WTC11 (cell line): ENCODE data around the gene ALOXE3.

ENCODE experiments used
- FOXJ3 ChIP-seq: sonication (generic); formaldehyde crosslinking; IDR thresholded peaks from 2 replicates; pipeline ENCODE4 v1.9.0; 2021; ENCODE audit warnings: missing genetic modification reagents, mild to moderate bottlenecking, borderline replicate concordance
- GABPB1 ChIP-seq: sonication (generic); formaldehyde crosslinking; IDR thresholded peaks from 2 replicates; pipeline ENCODE4 v1.8.1; 2023; ENCODE audit warnings: mild to moderate bottlenecking, missing genetic modification reagents
- JUN ChIP-seq: sonication (generic); formaldehyde crosslinking; IDR thresholded peaks from 2 replicates; pipeline ENCODE4 v1.8.0; 2023; ENCODE audit warnings: mild to moderate bottlenecking, missing genetic modification reagents
- NR3C1 ChIP-seq: sonication (generic); formaldehyde crosslinking; conservative IDR thresholded peaks from 2 replicates; pipeline ENCODE4 v1.8.1; 2023; ENCODE audit warnings: low read depth, mild to moderate bottlenecking, missing genetic modification reagents
- PRRX2 ChIP-seq: fragments of 250-450 bp; sonication (Bioruptor Pico); IDR thresholded peaks from 2 replicates; pipeline ENCODE4 v1.8.0; 2021; ENCODE audit warnings: mild to moderate bottlenecking
- SMAD3 ChIP-seq: sonication (generic); formaldehyde crosslinking; IDR thresholded peaks from 2 replicates; pipeline ENCODE4 v1.8.0; 2022; ENCODE audit warnings: missing genetic modification reagents, mild to moderate bottlenecking, borderline replicate concordance
- TP53 ChIP-seq: sonication (generic); formaldehyde crosslinking; IDR thresholded peaks from 2 replicates; pipeline ENCODE4 v1.8.1; 2023; ENCODE audit warnings: mild to moderate bottlenecking, missing genetic modification reagents
- ZNF416 ChIP-seq: fragments of 250-450 bp; sonication (Bioruptor Pico); IDR thresholded peaks from 2 replicates; pipeline ENCODE4 v1.9.0; 2021; ENCODE audit warnings: mild to moderate bottlenecking, inconsistent platforms
- TF ChIP-seq, protein P1 (sequence below): sonication (generic); formaldehyde crosslinking; IDR thresholded peaks from 2 replicates; pipeline ENCODE4 v1.8.1; 2022; ENCODE audit warnings: low read depth, mild to moderate bottlenecking, moderate library complexity, missing genetic modification reagents, borderline replicate concordance
- TF ChIP-seq, protein P2 (sequence below): fragments of 200-600 bp; IDR thresholded peaks from 2 replicates; pipeline ENCODE4 v1.8.0; 2022; ENCODE audit warnings: antibody characterized with exemption
- TF ChIP-seq, protein P3 (sequence below): sonication (generic); formaldehyde crosslinking; IDR thresholded peaks from 2 replicates; pipeline ENCODE4 v1.8.0; 2022; ENCODE audit warnings: mild to moderate bottlenecking, missing genetic modification reagents
- TF ChIP-seq, protein P4 (sequence below): sonication (generic); formaldehyde crosslinking; IDR thresholded peaks from 2 replicates; pipeline ENCODE4 v1.8.1; 2023; ENCODE audit warnings: mild to moderate bottlenecking, missing genetic modification reagents, moderate library complexity
- TF ChIP-seq, protein P5 (sequence below): fragments of 250-450 bp; sonication (Bioruptor Pico); conservative IDR thresholded peaks from 2 replicates; pipeline ENCODE4 v1.9.0; 2021; ENCODE audit warnings: mild to moderate bottlenecking
- TF ChIP-seq, protein P6 (sequence below): sonication (generic); formaldehyde crosslinking; IDR thresholded peaks from 2 replicates; pipeline ENCODE4 v1.8.1; 2023; ENCODE audit warnings: mild to moderate bottlenecking, moderate library complexity, missing genetic modification reagents

DNA sequence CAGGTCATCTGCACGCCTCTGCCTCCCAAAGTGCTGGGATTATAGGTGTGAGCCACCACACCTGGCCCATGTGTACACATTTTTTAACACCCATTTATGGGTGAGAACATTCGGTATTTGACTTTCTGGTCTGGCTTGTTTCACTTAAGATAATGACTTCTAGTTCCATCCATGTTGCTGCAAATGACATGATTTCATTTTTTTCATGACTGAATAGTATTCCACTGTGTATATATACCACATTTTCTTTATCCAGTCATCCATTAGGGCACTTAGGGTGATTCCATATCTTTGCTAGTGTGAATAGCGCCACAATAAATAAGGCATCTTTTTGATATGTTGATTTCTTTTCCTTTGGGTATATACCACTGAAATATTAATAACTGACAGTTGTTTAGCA lies 36.4 kb downstream of the ALOXE3 start:
- TF ChIP-seq, protein P1, sequence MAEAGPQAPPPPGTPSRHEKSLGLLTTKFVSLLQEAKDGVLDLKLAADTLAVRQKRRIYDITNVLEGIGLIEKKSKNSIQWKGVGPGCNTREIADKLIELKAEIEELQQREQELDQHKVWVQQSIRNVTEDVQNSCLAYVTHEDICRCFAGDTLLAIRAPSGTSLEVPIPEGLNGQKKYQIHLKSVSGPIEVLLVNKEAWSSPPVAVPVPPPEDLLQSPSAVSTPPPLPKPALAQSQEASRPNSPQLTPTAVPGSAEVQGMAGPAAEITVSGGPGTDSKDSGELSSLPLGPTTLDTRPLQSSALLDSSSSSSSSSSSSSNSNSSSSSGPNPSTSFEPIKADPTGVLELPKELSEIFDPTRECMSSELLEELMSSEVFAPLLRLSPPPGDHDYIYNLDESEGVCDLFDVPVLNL (CRISPR knock-in tag): no peak
- TF ChIP-seq, protein P2, sequence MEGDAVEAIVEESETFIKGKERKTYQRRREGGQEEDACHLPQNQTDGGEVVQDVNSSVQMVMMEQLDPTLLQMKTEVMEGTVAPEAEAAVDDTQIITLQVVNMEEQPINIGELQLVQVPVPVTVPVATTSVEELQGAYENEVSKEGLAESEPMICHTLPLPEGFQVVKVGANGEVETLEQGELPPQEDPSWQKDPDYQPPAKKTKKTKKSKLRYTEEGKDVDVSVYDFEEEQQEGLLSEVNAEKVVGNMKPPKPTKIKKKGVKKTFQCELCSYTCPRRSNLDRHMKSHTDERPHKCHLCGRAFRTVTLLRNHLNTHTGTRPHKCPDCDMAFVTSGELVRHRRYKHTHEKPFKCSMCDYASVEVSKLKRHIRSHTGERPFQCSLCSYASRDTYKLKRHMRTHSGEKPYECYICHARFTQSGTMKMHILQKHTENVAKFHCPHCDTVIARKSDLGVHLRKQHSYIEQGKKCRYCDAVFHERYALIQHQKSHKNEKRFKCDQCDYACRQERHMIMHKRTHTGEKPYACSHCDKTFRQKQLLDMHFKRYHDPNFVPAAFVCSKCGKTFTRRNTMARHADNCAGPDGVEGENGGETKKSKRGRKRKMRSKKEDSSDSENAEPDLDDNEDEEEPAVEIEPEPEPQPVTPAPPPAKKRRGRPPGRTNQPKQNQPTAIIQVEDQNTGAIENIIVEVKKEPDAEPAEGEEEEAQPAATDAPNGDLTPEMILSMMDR: no peak
- TF ChIP-seq JUN (CRISPR knock-in tag): no peak
- no peak for TF ChIP-seq NR3C1
- no peak for TF ChIP-seq TP53 (CRISPR knock-in tag)
- TF ChIP-seq, protein P3, sequence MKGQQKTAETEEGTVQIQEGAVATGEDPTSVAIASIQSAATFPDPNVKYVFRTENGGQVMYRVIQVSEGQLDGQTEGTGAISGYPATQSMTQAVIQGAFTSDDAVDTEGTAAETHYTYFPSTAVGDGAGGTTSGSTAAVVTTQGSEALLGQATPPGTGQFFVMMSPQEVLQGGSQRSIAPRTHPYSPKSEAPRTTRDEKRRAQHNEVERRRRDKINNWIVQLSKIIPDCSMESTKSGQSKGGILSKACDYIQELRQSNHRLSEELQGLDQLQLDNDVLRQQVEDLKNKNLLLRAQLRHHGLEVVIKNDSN (CRISPR knock-in tag): no peak
- no peak for TF ChIP-seq GABPB1 (CRISPR knock-in tag)
- TF ChIP-seq, protein P4, sequence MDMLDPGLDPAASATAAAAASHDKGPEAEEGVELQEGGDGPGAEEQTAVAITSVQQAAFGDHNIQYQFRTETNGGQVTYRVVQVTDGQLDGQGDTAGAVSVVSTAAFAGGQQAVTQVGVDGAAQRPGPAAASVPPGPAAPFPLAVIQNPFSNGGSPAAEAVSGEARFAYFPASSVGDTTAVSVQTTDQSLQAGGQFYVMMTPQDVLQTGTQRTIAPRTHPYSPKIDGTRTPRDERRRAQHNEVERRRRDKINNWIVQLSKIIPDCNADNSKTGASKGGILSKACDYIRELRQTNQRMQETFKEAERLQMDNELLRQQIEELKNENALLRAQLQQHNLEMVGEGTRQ (CRISPR knock-in tag): no peak
- TF ChIP-seq PRRX2 (CRISPR knock-in tag): no peak
- TF ChIP-seq, protein P5, sequence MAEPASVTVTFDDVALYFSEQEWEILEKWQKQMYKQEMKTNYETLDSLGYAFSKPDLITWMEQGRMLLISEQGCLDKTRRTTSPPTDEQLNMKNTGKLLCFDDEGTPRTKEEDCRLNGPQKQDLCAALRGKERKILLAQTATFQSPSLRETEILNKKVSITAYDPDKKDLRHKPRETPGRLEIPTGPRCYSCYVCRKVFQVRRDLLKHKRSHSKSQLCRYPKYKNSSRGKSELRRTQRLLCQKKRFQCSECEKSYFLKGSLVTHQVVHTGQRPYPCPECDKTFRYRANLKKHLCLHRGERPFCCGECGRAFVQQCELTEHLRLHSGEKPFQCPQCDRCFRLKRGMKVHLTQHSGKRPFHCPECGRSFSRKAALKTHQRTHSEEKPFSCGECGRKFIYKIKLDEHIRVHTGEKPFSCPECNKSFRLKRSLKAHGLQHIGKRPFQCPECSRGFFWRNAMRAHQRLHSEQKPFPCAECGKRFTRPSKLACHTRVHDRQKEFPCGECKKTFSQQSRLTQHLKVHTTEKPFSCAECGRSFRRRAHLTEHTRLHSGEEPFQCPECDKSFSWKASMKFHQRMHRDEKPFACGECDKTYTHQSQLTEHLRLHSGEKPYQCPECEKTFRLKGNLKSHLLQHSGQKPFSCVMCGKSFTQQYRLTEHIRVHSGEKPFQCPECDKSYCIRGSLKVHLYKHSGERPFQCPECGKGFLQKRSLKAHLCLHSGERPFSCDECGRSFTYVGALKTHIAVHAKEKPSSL (CRISPR knock-in tag): no peak
- TF ChIP-seq, protein P6, sequence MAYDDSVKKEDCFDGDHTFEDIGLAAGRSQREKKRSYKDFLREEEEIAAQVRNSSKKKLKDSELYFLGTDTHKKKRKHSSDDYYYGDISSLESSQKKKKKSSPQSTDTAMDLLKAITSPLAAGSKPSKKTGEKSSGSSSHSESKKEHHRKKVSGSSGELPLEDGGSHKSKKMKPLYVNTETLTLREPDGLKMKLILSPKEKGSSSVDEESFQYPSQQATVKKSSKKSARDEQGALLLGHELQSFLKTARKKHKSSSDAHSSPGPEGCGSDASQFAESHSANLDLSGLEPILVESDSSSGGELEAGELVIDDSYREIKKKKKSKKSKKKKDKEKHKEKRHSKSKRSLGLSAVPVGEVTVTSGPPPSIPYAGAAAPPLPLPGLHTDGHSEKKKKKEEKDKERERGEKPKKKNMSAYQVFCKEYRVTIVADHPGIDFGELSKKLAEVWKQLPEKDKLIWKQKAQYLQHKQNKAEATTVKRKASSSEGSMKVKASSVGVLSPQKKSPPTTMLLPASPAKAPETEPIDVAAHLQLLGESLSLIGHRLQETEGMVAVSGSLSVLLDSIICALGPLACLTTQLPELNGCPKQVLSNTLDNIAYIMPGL: no peak
- no peak for TF ChIP-seq ZNF416 (CRISPR knock-in tag)
- TF ChIP-seq FOXJ3 (CRISPR knock-in tag): no peak
- TF ChIP-seq SMAD3 (CRISPR knock-in tag): no peak
